ENCODE results near the gene SYNJ1. TPM values are rescaled to one million over a fixed set of nuclear protein-coding genes. Genes with fewer than 3 reads are reported as not detected.
"Not testable (repeated sequence)": the region's sequence is repeated elsewhere in the genome, so short reads cannot be mapped to it uniquely, and the experiment has no call there.

SYNJ1 gene
- total RNA-seq, 1 donor from 2014 or later: 4.1 TPM

GRCh38 chr21:32674038-32674437 lies 53.8 kb downstream of the SYNJ1 start:
- Histone ChIP-seq H3K9me3 (ENCODE audit: low read depth) (no peaks in the 10 kb centered on the region), H3K4me3 (no peak overlapping the region), H3F3A (ENCODE audit: low read depth) (no peaks in the 10 kb centered on the region), H4K20me1 (ENCODE audit: low read depth) (no peaks in the 10 kb centered on the region), H3K36me3 (no peaks in the 10 kb centered on the region), H3K4me2 (no peak overlapping the region), H3K79me2 (ENCODE audit: low read depth) (no peaks in the 10 kb centered on the region), H2AFZ (replicated peaks) (no peak overlapping the region), H3K27me3 (no peaks in the 10 kb centered on the region), H3K9ac (no peak overlapping the region), H3K4me1 (no peaks in the 10 kb centered on the region), H3K27ac (no peak overlapping the region)
- Mint-ChIP-seq H3K27me3 (ENCODE audit: insufficient read depth, low read depth) (no peaks in the 10 kb centered on the region), H3K4me3 (no peak overlapping the region), H3K27ac (no peak overlapping the region), H3K9me3 (no peaks in the 10 kb centered on the region), H3K36me3 (no peaks in the 10 kb centered on the region), H3K4me1 (no peaks in the 10 kb centered on the region)
- TF ChIP-seq CTCF (IDR thresholded peaks at IDR 0.05) (no peak), EZH2 (IDR thresholded peaks at IDR 0.05) (no peak), EZH2phosphoT487 (IDR thresholded peaks at IDR 0.05) (no peak)
- DNase-seq (ENCODE audit: low spot score): no peak

GRCh38 chr21:32666258-32666657 lies 61.6 kb downstream of the SYNJ1 start:
- H3K79me2 ChIP-seq (ENCODE audit: low read depth): no peaks in the 10 kb centered on the region
- H3F3A ChIP-seq (ENCODE audit: low read depth): no peaks in the 10 kb centered on the region

GRCh38 chr21:32664095-32664494 lies 63.7 kb downstream of the SYNJ1 start:
- H3K27me3 Mint-ChIP-seq (ENCODE audit: insufficient read depth, low read depth); H4K20me1 ChIP-seq (ENCODE audit: low read depth); H3K9ac ChIP-seq; H3K27ac ChIP-seq; DNase-seq (ENCODE audit: low spot score); H3K36me3 ChIP-seq; H3F3A ChIP-seq (ENCODE audit: low read depth); H3K4me1 ChIP-seq; H2AFZ ChIP-seq (replicated peaks); H3K4me3 ChIP-seq; H3K4me1 Mint-ChIP-seq; H3K79me2 ChIP-seq (ENCODE audit: low read depth); H3K27me3 ChIP-seq; H3K4me2 ChIP-seq; H3K27ac Mint-ChIP-seq; H3K4me3 Mint-ChIP-seq; H3K9me3 ChIP-seq (ENCODE audit: low read depth): not testable (repeated sequence)
- peaks cover 42% of the 10 kb centered on the region for H3K36me3 Mint-ChIP-seq
- peaks cover 14% of the 10 kb centered on the region for H3K9me3 Mint-ChIP-seq

More at GRCh38 chr21:32666258-32666657, 61.6 kb downstream of the SYNJ1 start:
- no peak overlapping the region for H3K4me3 Mint-ChIP-seq
- H3K9me3 Mint-ChIP-seq: peaks cover 14% of the 10 kb centered on the region
- Histone ChIP-seq H3K4me2 (no peak overlapping the region), H3K9me3 (ENCODE audit: low read depth) (no peaks in the 10 kb centered on the region), H4K20me1 (ENCODE audit: low read depth) (no peaks in the 10 kb centered on the region), H3K4me3 (no peak overlapping the region), H3K9ac (no peak overlapping the region), H3K4me1 (no peaks in the 10 kb centered on the region), H2AFZ (replicated peaks) (no peak overlapping the region), H3K36me3 (no peaks in the 10 kb centered on the region), H3K27ac (no peak overlapping the region), H3K27me3 (no peaks in the 10 kb centered on the region)
- no peak for TF ChIP-seq CTCF (IDR thresholded peaks at IDR 0.05)
- no peaks in the 10 kb centered on the region for H3K27me3 Mint-ChIP-seq (ENCODE audit: insufficient read depth, low read depth)
- peaks cover 32% of the 10 kb centered on the region for H3K36me3 Mint-ChIP-seq
- no peaks in the 10 kb centered on the region for H3K4me1 Mint-ChIP-seq
- no peak for DNase-seq (ENCODE audit: low spot score)
- no peak overlapping the region for H3K27ac Mint-ChIP-seq

GRCh38 chr21:32661981-32662380 lies 65.8 kb downstream of the SYNJ1 start:
- peaks cover 14% of the 10 kb centered on the region for H3K9me3 Mint-ChIP-seq
- not testable (repeated sequence) for H2AFZ ChIP-seq (replicated peaks); H3K27ac Mint-ChIP-seq; DNase-seq (ENCODE audit: low spot score); H3K79me2 ChIP-seq (ENCODE audit: low read depth); H3K4me1 ChIP-seq; H3K4me3 Mint-ChIP-seq; H3K4me2 ChIP-seq; H3K9ac ChIP-seq; H3F3A ChIP-seq (ENCODE audit: low read depth); H3K9me3 ChIP-seq (ENCODE audit: low read depth); H3K27me3 Mint-ChIP-seq (ENCODE audit: insufficient read depth, low read depth); H3K27ac ChIP-seq; H3K4me1 Mint-ChIP-seq; H4K20me1 ChIP-seq (ENCODE audit: low read depth); H3K27me3 ChIP-seq; H3K4me3 ChIP-seq; H3K36me3 ChIP-seq
- peaks cover 42% of the 10 kb centered on the region for H3K36me3 Mint-ChIP-seq

GRCh38 chr21:32661026-32661782 lies 66.6 kb downstream of the SYNJ1 start:
- DNase-seq (ENCODE audit: low spot score); H2AFZ ChIP-seq (replicated peaks); H3K4me1 Mint-ChIP-seq; H4K20me1 ChIP-seq (ENCODE audit: low read depth); H3K36me3 ChIP-seq; H3K4me1 ChIP-seq; H3K27me3 ChIP-seq; H3K27ac Mint-ChIP-seq; H3K4me3 ChIP-seq; H3K4me3 Mint-ChIP-seq; H3K27me3 Mint-ChIP-seq (ENCODE audit: insufficient read depth, low read depth); H3F3A ChIP-seq (ENCODE audit: low read depth); H3K4me2 ChIP-seq; H3K27ac ChIP-seq; H3K9me3 ChIP-seq (ENCODE audit: low read depth); H3K79me2 ChIP-seq (ENCODE audit: low read depth); H3K9ac ChIP-seq: not testable (repeated sequence)
- H3K36me3 Mint-ChIP-seq: peaks cover 42% of the 10 kb centered on the region
- H3K9me3 Mint-ChIP-seq: peaks cover 14% of the 10 kb centered on the region

All from neural progenitor cell (in vitro differentiated cells).